Stimulated activated CD4-positive, alpha-beta T cell treated with anti-CD3 and anti-CD28 coated beads, Interleukin-2, amount 100 ng/mL, for 24 hours (primary cell): ENCODE data around the gene TNFSF4.

Experiments used
- DNase-seq, 2 donors: peaks; one replicate each; pipeline ENCODE4 v3.0.0-alpha.2; 2020

The TNFSF4 gene

DNA sequence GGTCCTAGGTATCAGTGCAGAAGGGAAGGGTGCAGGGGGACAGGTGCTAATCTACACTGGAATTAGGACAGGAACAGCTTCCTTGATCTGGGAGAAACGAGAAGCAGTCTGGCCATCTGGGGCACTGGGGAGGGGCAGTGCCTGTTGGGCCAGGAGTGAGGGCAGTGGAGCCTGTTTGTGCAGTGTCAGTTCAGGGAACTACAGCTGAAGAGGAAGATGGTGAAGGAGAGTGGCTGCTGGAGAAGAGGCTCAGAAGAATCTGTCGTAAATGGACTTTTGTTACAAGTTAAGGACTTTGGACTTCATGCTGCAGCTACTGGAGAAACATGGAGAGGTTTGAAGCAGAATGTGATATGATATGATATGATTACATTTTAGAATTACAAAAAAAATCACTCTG, 3.2 kb upstream of the TNFSF4 start:
- no peak for DNase-seq

DNA sequence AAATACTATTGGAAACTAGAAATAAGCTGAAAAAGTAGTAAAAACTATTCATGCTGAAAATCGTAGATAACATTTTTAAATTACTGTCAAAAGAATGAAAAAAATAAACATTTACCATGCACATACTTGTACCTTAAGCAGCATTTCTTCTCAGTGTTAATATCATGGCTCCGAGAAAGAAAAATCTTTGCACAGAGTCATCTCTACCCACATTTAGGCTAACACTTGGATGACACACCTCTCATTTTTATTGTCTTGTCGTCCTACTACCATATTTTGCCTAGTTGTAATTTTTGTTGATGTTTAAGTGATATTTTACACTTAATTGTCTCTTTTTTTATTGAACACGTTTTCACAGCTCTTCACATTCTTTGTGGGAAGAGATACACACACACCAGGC, 1.7 kb upstream of the TNFSF4 start:
- DNase-seq, result no peak

DNA sequence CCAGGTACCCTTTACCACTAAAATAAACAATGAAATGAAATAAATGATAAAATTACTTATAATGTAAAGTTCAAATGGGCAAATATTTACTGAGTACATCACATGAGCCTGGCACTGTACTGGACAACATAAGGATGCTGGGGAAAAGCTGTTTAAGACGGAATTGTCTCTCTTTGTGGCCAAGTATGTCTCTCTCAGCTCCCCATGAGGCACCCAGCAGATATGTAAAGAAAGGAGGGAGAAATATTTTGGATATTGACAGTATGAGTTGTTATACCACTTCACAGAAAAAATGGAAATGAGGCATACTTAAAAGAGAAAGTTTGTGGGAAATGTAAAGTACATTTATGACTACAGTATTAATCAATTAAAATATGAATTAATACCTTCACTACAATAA, 1.0 kb upstream of the TNFSF4 start:
- DNase-seq, result no peak

- peak in 1 of 2 donors; percentile 20 for DNase-seq
Measured at GRCh38 chr1:173205146-173206051, 1.7 kb downstream of the TNFSF4 start.

DNA sequence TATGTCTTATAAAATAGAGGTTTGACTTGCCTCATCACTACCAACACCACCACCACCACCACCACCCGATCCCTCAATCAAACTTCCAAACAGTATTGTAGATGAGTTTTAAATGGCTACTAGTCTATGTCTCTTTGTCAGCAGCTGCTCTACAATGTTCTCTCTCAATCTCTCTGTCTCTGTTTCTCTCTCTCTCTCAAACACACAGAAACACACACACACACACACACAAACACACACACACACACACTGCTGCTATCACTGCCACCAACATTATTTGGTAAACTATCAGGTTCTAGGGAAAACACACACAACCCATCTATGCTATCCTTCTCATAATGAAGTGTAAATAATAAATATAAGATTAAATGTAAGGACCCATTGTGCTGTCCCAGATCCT, 2.4 kb downstream of the TNFSF4 start:
- DNase-seq, result no peak

- DNase-seq, result no peak
Measured at GRCh38 chr1:173202424-173203145, 4.5 kb downstream of the TNFSF4 start.

DNA sequence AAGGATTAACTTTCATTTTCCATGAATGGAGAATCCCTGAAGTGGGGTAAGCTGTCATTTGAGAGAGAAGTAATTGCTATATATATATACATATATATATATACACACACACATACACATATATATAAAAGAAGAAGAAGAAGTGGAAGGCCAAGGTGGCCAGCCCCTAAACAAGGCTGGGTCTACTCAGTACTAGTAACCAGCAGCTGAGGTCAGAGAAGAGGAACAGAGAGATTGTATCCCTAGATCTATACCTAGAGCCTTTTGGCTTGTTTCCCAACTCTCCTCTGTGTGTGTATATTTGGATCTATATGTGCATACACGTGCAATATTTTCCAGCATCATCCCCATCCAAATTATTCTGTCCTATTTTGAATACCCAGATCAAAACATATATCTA, 5.2 kb downstream of the TNFSF4 start:
- DNase-seq, result no peak

DNA sequence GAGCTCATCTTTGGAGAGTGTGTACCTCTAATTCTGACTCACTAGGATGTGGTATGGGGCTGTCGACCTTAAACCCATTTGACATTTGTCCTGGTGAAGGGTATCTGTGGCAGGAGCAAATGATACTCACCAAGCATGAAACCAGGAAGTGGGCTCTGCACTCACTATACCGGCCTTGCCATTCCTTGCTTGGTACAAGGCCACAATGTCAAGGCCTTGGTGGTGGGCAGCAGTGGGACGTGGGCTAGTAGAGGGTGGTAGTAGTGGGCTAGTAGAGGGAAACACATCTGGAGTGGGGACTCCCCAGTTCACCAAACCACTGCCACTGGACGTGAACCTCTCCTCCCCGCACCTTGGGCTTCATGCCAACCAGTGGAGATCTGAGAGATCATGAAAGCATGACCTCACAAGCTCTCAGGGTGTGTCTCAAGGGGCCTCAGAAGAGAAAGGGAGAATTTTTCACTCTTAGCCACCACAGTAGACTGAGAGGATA, 11.5 kb downstream of the TNFSF4 start:
- DNase-seq, result peak; percentile 20 to 59

DNA sequence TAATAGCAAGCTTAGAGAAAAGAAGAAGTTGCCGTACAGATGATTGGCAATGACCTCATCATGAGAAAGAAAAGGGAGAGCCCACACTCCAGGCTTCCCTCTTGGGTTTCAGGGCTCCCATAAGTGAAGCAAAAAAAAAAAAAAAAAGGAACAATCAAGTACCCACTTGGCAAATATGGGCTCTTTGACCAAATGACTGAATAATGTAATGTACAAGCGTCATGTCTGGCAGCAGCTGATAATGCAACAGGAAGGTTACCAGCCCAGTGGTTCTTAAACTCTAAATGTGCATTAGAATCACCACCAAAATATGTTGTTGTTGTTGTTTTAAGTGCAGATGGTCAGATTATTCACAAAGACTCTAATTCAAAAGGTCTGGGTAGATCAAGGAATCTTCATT, 13.5 kb downstream of the TNFSF4 start:
- no peak for DNase-seq

DNA sequence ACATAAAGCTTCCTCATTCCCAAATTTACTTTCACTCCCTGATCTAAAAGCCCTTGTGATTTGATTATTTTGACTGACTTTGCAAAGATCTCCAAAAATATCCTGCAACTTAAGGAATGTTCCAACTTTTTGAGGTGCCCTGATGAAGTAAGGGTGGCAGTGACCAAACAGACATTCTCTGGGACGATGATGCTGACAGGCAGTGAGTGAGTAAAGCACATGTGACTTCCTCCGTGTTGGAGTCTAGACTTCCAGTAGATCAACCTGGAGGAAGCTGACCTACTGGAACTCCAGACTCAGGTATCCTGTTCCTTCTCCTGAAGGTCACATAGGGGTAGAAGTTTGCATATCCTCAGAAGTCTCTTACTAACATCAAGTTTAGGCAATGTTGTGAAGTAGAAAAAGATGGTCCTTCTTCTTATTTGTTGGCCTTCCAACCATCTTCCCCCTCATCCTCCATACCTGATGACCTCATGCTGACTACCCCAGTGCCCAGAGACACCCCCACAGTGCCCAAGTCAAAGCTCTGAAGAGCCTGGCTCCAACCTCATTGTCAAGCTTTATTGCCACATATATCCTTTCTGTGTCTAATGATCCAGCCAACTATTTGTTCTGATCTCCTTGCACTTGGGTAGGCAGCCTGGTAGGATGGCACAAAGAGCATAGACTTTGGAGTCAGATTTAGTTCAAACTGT, 16.0 kb downstream of the TNFSF4 start:
- no peak for DNase-seq

DNA sequence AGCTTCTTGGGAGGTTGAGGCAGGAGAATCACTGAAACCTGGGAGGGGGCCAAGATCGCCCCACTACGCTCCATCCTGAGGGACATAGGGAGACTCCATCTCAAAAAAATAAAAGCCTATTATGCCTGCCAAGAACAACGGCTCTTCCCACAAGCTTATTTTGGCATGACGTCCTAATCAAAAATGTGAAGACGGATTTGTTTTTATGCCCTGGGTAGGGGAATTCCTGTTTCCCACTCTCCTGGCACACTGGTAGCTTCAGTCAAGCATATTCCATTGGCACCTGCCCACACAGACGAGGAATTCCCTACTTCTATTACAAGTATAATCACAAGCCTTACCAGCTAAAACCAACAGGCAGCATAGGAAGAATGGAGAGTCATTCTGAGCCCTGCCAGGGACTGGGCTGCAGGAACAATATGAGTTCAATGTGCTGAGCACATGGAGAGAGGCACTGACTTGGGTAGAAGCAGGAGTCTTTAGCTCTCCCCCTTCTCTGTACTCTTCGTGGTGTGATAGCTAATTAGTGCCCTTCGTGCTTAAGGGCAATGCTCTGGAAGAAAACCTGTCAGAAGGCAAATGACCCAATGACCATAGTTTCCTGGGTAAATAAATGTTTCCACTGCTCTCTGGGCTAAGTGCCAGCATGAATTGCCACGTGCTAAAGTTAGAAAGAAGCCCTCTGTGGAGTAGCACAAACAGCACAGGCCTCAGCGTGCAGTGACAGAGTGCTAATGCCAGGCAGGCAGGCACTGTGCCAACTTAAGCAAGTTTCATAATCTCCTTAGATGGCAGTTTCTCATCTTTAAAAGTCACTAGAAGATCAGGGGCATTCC, 16.8 kb downstream of the TNFSF4 start:
- DNase-seq, result no peak

GRCh38 chr1:173187671-173188237, 19.4 kb downstream of the TNFSF4 start:
- no peak for DNase-seq

- DNase-seq, result no peak
Measured at GRCh38 chr1:173181791-173182190, 25.3 kb downstream of the TNFSF4 start.

GRCh38 chr1:173176246-173176645, 30.9 kb downstream of the TNFSF4 start:
- no peak for DNase-seq

GRCh38 chr1:173175514-173176145, 31.5 kb downstream of the TNFSF4 start:
- no peak for DNase-seq

- DNase-seq, result no peak
Measured at GRCh38 chr1:173173388-173173787, 33.7 kb downstream of the TNFSF4 start.

DNA sequence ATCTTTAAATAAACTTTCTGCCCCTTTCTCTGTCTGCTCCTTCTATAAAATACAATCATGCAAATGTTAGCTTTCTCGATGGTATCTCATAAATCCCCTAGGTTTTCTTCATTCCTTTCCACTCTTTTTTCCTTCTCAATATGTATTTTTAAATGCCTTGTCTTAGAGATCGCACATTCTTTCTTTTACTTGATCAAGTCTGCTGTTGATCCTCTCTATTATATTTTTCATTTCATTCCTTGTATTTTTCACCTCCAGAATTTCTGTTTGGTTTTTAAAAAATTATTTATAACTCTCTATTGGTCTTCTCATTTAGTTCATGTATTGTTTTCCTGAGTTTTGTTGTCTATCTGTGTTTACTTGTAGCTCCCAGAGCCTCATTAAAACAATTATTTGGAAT, 36.0 kb downstream of the TNFSF4 start:
- DNase-seq, result no peak

GRCh38 chr1:173168941-173169340, 38.2 kb downstream of the TNFSF4 start:
- no peak for DNase-seq

GRCh38 chr1:173164686-173165085, 42.4 kb downstream of the TNFSF4 start:
- no peak for DNase-seq

DNA sequence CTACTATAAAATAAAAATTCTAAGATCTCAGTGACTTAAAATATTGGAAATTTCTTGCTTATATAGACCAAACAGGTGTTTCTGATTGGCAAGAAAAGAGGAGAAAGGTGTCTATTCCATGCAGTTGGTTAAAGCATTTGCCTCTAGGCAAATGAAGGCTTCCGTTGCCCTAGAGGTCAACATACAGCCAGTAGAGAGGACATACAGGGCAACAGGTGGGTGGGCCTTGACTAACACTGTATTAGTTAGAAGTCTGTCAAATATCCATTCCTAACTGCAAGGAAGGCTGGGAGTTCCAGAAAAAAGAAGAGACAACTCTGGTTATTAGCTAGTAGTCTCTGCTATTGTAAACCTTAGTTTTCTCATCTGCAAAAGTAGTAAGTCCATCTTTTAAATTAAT, 43.0 kb downstream of the TNFSF4 start:
- DNase-seq, result no peak

DNA sequence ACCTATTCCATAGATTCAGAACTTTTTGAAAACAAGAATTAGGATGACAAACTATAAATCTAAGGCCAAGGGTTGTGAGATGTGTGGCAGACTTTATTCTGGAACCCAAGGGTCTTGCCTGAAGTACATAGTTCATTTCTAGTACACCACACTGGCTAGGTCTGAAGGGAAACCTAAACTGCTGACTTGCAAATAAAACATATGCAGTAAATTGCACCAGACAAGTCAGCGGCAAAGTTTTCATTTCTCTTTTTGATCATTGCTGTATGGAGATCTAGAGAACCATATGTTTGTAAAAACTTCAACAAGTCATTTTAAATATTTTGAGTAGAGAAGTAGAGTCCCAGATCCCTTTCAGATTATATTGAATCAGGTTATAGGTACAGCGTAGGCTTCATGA, 43.9 kb downstream of the TNFSF4 start:
- no peak for DNase-seq

DNA sequence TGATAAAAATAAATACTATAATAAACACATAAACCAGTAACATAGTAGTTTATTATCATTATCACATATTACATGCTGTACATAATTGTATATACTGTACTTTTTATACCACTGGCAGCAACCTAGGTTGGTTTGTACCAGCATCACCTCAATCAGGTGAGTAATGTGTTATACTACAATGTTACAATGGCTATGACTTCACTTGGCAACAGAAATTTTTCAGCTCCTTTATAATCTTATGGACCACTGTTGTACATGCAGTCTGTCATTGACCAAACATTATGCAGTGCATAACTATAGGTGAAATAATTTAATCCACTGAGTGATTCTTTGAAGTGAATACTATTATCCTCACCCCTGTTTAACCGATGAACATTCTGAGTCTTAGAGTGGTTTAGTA, 44.5 kb downstream of the TNFSF4 start:
- DNase-seq, result no peak
